Stimulated activated CD8-positive, alpha-beta memory T cell treated with anti-CD3 and anti-CD28 coated beads, Interleukin-15, amount 100 ng/mL, for 4 hours (primary cell): Measurements from ENCODE around the gene HSD17B13.

Experiments used
- DNase-seq, 2 donors: peaks; one replicate each; pipeline ENCODE4 v3.0.0-alpha.2; 2020; ENCODE audit warnings: low read depth in 2 of 2

Gene HSD17B13

GRCh38 chr4:87266986-87267385, 55.7 kb downstream of the HSD17B13 start:
- no peak for DNase-seq

GRCh38 chr4:87262886-87263285, 59.8 kb downstream of the HSD17B13 start:
- no peak for DNase-seq

GRCh38 chr4:87260477-87260876, 62.2 kb downstream of the HSD17B13 start:
- DNase-seq, result no peak

GRCh38 chr4:87258677-87259076, 64.0 kb downstream of the HSD17B13 start:
- DNase-seq, result no peak

- DNase-seq, result no peak
Observed at GRCh38 chr4:87257523-87257922, 65.2 kb downstream of the HSD17B13 start.

GRCh38 chr4:87255755-87256154, 66.9 kb downstream of the HSD17B13 start:
- no peak for DNase-seq
